Limb (tissue), 2 donors: ENCODE results near the gene RNF14.
A peak's percentile ranks its signal among the peaks of the same experiment; 100 is the strongest.
"Not testable (repeated sequence)": the region's sequence is repeated elsewhere in the genome, so short reads cannot be mapped to it uniquely, and the experiment has no call there.

Source experiments
- DNase-seq, 2 donors: peaks; one replicate each; pipeline ENCODE4 v3.0.0-alpha.2; 2016; ENCODE audit errors: extremely low spot score in 2 of 2

Gene RNF14

DNA sequence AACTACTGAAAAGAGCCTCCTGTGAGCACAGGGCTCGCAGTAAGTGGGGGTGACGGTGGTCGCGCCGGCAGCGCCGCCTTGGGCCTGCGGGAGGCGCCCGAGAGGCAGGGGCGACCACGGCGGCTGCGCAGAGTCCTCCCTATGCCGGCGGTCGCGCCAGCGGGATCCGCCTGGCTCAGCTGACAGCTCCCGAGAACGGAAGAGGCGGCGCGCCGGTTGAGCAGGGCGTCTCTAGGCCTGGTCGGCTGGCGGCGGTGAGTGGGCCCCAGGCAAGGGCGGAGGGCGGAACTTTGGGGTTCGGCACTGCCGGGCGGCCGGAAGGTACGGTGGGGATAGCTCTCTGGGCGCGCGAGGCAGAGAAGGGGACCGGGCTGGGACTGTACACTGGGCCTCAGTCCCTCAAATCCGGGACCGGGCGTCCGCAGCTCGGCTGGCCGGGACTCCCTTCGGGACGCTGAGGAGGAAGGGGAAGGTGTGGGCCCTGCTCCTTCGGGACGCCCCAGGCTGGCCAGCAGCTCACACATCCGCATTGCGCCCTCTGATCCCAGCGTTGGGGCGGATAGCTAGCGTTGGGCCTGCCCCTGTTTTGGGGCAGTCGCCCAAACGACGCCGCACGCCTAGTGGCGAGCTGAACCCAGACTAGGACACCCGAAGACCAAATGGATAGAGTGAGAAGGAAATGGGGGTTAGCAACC, at the start of gene RNF14:
Gene RNF14, plus strand, starts transcription at position 192 of the 695 bp plus-strand sequence. CDS start 4,484 bp downstream, outside the sequence.
- peak; percentile 95 to 96 for DNase-seq

DNA sequence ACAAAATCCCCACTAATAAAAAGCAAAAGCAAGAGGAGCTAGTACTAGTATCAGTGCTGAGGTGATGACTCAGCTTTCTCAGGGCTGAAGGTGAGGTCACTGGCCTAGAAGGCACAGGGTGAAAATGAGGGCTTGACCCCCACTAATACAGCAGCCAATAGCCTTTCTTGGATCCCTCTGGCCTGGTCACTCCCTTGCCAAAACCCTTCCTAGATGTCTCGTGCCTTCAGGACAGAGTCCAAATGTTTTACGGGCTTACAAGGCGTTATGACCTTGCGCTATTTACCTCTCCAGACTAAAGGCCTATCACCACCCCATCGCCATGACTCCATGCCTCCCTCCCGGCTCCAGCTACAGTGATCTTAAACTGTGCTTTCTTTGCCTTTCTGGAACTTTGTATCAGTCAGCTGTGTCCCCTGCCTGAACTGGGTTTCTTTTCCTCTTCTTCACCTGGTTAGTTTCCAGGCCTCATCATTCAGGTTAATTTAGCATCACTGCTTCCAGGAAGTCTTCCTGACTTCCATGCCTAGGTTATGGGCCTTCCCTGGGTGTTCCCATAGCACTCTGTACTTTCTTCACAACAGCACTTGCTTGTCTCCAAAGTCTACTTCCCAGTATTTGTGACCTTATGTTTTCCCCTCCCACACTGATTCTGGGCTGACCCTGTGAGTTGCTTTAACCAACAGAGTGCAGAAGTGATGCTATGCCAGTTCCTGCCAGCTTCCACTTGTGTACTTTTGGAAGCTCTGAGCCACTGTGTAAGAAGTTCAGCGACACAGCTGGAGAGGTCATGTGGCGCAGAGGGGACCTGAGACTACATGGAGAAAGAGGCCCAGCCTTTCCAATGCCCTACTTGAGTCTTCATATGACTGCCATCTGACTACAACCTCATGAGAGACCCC, 49.4 kb upstream of the RNF14 start:
- no peak for DNase-seq

DNA sequence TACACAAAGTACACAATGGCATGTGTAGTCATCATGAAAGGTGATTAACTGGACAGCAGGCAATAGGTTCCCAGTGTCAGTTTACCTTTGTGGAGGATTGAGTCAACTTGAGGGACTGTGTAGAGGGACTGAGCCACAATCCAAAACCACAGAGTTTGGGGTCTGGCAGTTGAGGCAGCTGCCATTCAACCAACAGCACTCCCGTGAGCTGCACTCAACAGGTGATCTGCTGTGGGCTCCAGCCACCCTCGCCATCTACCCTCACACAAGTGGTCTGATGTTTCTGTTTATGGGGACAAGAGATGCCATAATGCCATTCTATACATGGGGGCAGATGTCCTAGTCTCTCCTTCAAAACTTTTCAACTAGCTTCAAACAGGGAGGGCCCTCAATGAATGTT, 48.1 kb upstream of the RNF14 start:
- DNase-seq, result no peak

DNA sequence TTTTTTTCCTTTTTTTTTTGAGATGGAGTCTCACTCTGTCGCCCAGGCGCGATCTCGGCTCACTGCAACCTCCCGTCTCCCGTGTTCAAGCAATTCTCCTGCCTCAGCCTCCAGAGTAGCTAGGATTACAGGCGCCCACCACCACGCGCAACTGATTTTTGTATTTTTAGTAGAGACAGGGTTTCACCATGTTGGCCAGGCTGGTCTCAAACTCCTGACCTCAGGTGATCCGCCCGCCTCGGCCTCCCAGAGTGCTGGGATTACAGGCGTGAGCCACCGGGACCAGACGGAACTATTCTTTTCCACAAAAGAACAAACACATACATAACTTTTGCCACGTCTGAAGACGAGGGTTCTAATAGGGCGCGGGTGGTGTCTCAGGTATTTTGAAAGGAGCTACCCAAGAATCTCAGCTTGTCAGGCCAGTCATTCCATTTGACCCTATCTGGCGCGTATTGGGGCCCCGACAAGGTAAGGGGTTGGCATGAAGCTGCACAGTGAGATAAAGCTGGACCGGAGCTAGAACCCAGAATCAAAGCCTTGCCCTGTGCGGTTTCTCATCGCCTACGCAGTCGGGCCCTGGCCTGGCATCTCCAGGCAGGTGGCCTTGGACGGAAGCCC, 46.0 kb upstream of the RNF14 start:
- DNase-seq, result not testable (repeated sequence)

DNA sequence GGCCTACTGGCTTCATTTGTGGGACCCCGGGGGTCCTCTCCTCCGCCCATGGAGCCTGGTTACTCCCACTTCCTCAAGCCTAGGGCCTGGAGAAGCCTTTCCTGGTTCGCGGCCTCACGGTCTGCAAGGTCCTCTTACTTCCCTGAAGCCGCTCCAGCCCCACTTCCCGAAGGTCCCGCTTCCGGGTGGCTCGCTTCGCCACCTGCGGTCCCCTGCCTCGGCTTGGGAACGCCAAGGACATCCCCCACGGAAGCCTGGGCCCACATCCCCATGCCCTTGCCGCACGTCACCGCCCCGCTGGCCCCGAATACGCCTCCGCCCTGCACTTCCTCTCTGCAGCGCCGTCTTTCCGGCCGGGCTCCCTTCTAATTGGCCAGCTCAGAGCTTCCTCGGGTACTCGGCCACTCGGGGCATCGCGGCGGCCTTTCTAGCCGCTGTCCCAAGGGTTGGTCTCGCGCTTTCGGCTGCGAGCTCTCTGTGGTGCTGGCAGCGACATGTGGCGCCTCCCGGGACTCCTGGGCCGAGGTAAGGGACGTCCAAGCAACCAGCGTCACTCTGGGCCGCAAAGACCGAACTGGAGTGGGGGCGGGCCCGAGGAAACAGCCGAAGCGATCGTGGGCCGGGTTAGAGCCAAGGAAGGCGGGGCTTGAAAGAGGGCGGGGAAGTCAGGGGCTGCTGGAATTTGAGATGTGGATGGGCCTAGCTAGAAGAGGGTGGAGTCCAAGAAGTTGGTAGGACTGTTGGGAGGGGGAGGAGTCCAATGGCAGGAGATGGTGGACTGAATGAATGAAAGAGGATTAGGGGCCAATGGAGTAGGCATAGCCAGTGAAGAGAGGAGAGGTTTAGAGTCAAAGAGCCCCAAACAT, 45.2 kb upstream of the RNF14 start, which contains the start of gene DELE1:
Gene DELE1, plus strand, starts transcription at position 424 of the 866 bp plus-strand sequence. Its CDS starts 71 bp downstream, at position 495.
- peak; percentile 94 for DNase-seq

GRCh38 chr5:141926434-141926833, 42.5 kb upstream of the RNF14 start:
- no peak for DNase-seq

DNA sequence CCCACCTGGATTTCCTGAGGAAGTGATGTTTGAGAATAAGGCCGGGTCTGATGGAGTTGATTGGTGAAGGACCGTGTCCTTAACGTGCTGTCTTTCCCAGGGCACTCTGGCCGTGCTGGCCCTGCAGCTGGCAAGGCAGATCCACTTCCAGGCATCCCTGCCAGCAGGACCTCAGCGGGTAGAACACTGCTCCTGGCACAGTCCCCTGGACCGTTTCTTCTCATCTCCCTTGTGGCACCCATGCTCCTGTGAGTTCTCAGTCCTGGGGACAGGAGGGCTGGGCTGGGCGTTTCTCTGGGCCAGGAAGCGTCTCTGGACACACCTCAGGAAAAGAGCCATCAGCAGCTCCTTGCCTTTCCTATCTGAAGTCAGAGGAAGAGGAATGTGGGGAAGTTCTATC, 40.9 kb upstream of the RNF14 start:
- DNase-seq, result no peak

- DNase-seq, result no peak
Observed at GRCh38 chr5:141929398-141930058, 39.4 kb upstream of the RNF14 start.

- no peak for DNase-seq
Observed at GRCh38 chr5:141931694-141932093, 37.2 kb upstream of the RNF14 start.

DNA sequence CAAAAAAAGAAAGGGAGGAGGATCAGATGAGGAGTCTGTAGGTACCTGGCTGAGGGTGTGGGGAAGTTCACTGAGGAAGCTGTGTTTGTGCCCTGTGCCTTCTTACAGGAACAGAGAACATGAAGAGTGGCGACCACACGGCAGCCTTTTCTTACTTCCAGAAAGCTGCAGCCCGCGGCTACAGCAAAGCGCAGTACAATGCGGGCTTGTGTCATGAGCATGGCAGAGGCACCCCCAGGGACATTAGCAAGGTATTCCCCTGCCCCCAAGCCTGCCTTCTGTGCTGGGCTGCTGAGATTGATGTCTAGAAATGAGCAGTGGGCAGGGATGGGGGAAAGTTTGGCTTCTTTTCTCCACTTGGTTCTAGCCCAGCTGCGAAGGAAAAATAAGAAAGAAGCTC, 35.8 kb upstream of the RNF14 start:
- no peak for DNase-seq

- no peak for DNase-seq
Observed at GRCh38 chr5:141934099-141934844, 34.6 kb upstream of the RNF14 start.

- DNase-seq, result no peak
Observed at GRCh38 chr5:141935538-141935937, 33.4 kb upstream of the RNF14 start.

DNA sequence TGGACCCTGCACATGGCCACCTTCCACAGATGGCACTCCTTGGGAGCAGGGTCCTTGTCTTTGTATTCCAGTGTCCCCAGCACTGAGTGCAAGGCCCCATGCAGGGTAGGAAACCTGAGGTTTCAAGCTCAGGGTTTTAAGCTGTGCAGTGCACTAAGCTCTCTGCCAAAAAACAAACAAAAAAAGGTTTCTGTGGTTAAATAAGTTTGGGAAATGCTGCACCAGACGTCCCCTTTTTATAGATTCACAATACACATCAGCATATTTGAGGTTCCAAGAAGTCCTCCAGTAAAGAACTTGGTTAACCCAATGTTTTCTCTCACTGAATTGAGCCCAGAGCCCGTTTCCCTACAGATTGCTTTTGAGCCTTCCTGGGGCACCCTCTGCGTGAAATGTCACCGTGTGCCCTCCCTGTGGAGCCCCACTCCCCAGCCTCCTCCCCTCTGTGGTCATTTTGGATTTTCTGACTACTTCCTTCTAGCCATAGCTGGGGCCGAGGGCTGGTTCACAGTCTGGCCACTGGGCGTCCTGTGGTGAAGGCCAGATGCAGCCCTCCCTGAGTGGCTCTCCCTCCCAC, 28.1 kb upstream of the RNF14 start:
- no peak for DNase-seq

GRCh38 chr5:141941307-141941706, 27.6 kb upstream of the RNF14 start:
- DNase-seq, result no peak

DNA sequence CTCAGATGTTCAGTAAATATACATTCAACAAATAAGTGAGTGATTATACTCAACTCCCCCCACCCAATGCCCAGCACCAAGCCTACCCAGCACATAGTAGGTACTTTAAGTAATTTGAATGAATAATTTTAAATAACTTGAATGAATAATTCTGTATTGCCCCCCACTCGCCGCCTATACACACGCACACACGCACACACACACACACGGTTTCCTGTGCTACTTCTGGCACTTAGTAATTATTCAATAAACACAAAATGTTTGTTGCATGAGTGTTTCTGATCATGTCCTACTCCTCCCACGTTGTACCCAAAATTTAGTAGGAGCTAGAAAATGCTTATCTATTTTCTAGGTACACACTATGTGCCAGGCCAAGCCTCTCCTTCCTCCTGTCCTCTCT, 27.1 kb upstream of the RNF14 start:
- DNase-seq, result no peak

GRCh38 chr5:141942185-141942857, 26.6 kb upstream of the RNF14 start:
- no peak for DNase-seq

GRCh38 chr5:141944076-141944475, 24.8 kb upstream of the RNF14 start:
- no peak for DNase-seq

GRCh38 chr5:141945511-141946051, 23.3 kb upstream of the RNF14 start:
- DNase-seq, result peak in 1 of 2 donors; percentile 45

- DNase-seq, result no peak
Observed at GRCh38 chr5:141947316-141947715, 21.6 kb upstream of the RNF14 start.
